NCI-H345 (cell line): ENCODE measurements around the gene RIGI.
"Not testable (repeated sequence)": the region's sequence is repeated elsewhere in the genome, so short reads cannot be mapped to it uniquely, and the experiment has no call there.

ENCODE experiments used
- DNase-seq: peaks from one replicate; lab custom pipeline; 2025; lab: John Stamatoyannopoulos, UW

Gene RIGI

GRCh38 chr9:32526707-32527048, 682 bp upstream of the RIGI start:
- DNase-seq = no peak

- no peak for DNase-seq
These were observed 326 bp downstream of the RIGI start for GRCh38 chr9:32525709-32526030.

GRCh38 chr9:32524892-32525708, 896 bp downstream of the RIGI start:
- peak; percentile 66 for DNase-seq

- not testable (repeated sequence) for DNase-seq
These were observed 1.5 kb downstream of the RIGI start for GRCh38 chr9:32524558-32524891.

- no peak for DNase-seq
These were observed 2.1 kb downstream of the RIGI start for GRCh38 chr9:32523910-32524309.

GRCh38 chr9:32518276-32518675, 7.7 kb downstream of the RIGI start:
- DNase-seq = no peak

GRCh38 chr9:32516241-32516640, 9.8 kb downstream of the RIGI start:
- DNase-seq = no peak

- DNase-seq = peak; percentile 33
These were observed 17.3 kb downstream of the RIGI start for GRCh38 chr9:32508728-32509127.

- DNase-seq = no peak
These were observed 23.0 kb downstream of the RIGI start for GRCh38 chr9:32503008-32503407.

GRCh38 chr9:32502464-32502863, 23.5 kb downstream of the RIGI start:
- DNase-seq = no peak

GRCh38 chr9:32501868-32502267, 24.1 kb downstream of the RIGI start:
- no peak for DNase-seq

GRCh38 chr9:32500768-32501167, 25.2 kb downstream of the RIGI start:
- DNase-seq = no peak

GRCh38 chr9:32497921-32498320, 28.1 kb downstream of the RIGI start:
- DNase-seq = no peak

- no peak for DNase-seq
These were observed 35.4 kb downstream of the RIGI start for GRCh38 chr9:32490601-32491000.

GRCh38 chr9:32487981-32488380, 38.0 kb downstream of the RIGI start:
- DNase-seq = no peak

GRCh38 chr9:32486839-32487562, 39.0 kb downstream of the RIGI start:
- no peak for DNase-seq

- no peak for DNase-seq
These were observed 42.7 kb downstream of the RIGI start for GRCh38 chr9:32483343-32483742.
